Activated T-cell treated with anti-CD3 and anti-CD28 coated beads, Interleukin-2, amount 50 U/mL, for 24 hours (primary cell): ENCODE results near the gene NID1.

Source experiments
- DNase-seq: peaks from one replicate; pipeline ENCODE4 v3.0.0-alpha.2; 2020
- H3K27ac Mint-ChIP-seq: 2 replicates; pipeline ENCODE4 v1.8.0; 2020; ENCODE audit warnings: mild to moderate bottlenecking, mixed read lengths
- H3K27me3 Mint-ChIP-seq: 2 replicates; pipeline ENCODE4 v1.8.0; 2020; ENCODE audit warnings: mixed read lengths
- H3K36me3 Mint-ChIP-seq: 2 replicates; pipeline ENCODE4 v1.8.0; 2020; ENCODE audit warnings: low read depth, mixed read lengths
- H3K4me1 Mint-ChIP-seq: 2 replicates; pipeline ENCODE4 v1.8.0; 2020; ENCODE audit warnings: low read depth, mixed read lengths
- H3K4me3 Mint-ChIP-seq: 2 replicates; pipeline ENCODE4 v1.8.0; 2020; ENCODE audit warnings: mild to moderate bottlenecking, moderate library complexity, mixed read lengths
- H3K9me3 Mint-ChIP-seq: 2 replicates; pipeline ENCODE4 v1.8.0; 2020; ENCODE audit warnings: mixed read lengths

Gene NID1, protein sequence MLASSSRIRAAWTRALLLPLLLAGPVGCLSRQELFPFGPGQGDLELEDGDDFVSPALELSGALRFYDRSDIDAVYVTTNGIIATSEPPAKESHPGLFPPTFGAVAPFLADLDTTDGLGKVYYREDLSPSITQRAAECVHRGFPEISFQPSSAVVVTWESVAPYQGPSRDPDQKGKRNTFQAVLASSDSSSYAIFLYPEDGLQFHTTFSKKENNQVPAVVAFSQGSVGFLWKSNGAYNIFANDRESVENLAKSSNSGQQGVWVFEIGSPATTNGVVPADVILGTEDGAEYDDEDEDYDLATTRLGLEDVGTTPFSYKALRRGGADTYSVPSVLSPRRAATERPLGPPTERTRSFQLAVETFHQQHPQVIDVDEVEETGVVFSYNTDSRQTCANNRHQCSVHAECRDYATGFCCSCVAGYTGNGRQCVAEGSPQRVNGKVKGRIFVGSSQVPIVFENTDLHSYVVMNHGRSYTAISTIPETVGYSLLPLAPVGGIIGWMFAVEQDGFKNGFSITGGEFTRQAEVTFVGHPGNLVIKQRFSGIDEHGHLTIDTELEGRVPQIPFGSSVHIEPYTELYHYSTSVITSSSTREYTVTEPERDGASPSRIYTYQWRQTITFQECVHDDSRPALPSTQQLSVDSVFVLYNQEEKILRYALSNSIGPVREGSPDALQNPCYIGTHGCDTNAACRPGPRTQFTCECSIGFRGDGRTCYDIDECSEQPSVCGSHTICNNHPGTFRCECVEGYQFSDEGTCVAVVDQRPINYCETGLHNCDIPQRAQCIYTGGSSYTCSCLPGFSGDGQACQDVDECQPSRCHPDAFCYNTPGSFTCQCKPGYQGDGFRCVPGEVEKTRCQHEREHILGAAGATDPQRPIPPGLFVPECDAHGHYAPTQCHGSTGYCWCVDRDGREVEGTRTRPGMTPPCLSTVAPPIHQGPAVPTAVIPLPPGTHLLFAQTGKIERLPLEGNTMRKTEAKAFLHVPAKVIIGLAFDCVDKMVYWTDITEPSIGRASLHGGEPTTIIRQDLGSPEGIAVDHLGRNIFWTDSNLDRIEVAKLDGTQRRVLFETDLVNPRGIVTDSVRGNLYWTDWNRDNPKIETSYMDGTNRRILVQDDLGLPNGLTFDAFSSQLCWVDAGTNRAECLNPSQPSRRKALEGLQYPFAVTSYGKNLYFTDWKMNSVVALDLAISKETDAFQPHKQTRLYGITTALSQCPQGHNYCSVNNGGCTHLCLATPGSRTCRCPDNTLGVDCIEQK

GRCh38 chr1:236064674-236065508, at the start of gene NID1:
Gene NID1, minus strand, starts transcription at chr1:236065090. Its CDS starts 11 bp downstream, at chr1:236065079.
- Mint-ChIP-seq H3K27me3 (peaks cover 49% of the 10 kb centered on the region), H3K27ac (no peak within 1 kb of the TSS), H3K36me3 (no peaks in the 10 kb centered on the region), H3K4me3 (peak within 1 kb of the TSS; percentile 56), H3K4me1 (peaks cover 24% of the 10 kb centered on the region), H3K9me3 (no peaks in the 10 kb centered on the region)
- DNase-seq: peak; percentile 61

- Mint-ChIP-seq H3K27me3 (peaks cover 2% of the 10 kb centered on the region), H3K27ac (no peak overlapping the region), H3K4me3 (no peak overlapping the region), H3K4me1 (peaks cover 5% of the 10 kb centered on the region), H3K36me3 (no peaks in the 10 kb centered on the region), H3K9me3 (no peaks in the 10 kb centered on the region)
- DNase-seq: no peak
Measured at GRCh38 chr1:236114076-236114747, 49.3 kb upstream of the NID1 start.

DNA sequence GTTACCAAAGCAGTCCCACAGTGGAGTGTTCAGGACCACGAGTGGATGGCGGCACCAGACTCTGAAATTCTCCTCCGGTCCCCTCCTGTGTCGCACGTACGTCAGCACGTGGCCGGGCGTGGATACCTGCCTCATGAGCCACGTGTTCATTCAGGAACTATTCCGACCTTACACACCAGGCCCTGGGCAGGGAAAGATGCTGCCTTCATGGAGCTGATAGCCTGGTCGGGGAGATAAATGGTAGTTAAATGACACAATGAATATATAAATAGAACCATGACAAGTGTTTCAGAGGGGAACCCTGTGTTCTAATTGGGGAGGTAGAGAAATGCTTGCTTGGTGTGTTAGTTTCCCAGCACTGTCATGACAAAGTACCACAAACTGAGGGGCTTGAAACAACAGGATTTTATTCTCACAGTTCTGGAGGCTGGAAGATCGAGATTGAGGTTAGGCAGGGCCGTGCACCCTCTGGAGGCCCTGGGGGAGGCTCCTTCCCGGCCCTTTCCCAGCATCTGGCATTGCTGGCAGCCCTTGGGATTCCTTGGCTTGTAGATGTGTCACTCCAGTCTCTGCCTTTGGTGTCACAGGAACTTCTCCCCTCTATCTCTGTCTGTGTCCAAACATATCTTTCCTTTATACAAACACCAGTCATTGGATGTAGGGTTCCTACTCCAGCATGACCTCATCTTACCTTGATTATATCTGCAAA, 48.6 kb upstream of the NID1 start:
- H3K36me3 Mint-ChIP-seq: no peaks in the 10 kb centered on the region
- H3K9me3 Mint-ChIP-seq: no peaks in the 10 kb centered on the region
- no peak overlapping the region for H3K4me3 Mint-ChIP-seq
- H3K27me3 Mint-ChIP-seq: peaks cover 2% of the 10 kb centered on the region
- peaks cover 5% of the 10 kb centered on the region for H3K4me1 Mint-ChIP-seq
- no peak overlapping the region for H3K27ac Mint-ChIP-seq
- DNase-seq: no peak

DNA sequence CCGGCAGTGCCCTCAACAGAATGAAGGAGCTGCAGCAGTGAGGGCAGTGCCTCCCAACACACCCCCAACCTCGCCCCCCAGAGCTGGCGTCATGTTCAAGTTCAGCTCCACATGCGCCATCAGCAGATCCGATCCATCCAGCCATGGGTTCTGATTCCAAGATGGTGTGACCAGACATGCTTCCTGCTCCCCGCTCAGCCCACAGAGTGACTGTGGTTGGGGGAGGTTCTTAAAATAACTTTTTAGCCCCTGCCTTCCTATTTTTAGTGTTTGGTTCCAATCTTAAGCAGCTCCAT, 47.4 kb upstream of the NID1 start:
- Mint-ChIP-seq H3K9me3 (no peaks in the 10 kb centered on the region), H3K4me3 (no peak overlapping the region), H3K4me1 (peaks cover 5% of the 10 kb centered on the region), H3K27ac (no peak overlapping the region), H3K36me3 (no peaks in the 10 kb centered on the region), H3K27me3 (no peaks in the 10 kb centered on the region)
- DNase-seq: no peak

DNA sequence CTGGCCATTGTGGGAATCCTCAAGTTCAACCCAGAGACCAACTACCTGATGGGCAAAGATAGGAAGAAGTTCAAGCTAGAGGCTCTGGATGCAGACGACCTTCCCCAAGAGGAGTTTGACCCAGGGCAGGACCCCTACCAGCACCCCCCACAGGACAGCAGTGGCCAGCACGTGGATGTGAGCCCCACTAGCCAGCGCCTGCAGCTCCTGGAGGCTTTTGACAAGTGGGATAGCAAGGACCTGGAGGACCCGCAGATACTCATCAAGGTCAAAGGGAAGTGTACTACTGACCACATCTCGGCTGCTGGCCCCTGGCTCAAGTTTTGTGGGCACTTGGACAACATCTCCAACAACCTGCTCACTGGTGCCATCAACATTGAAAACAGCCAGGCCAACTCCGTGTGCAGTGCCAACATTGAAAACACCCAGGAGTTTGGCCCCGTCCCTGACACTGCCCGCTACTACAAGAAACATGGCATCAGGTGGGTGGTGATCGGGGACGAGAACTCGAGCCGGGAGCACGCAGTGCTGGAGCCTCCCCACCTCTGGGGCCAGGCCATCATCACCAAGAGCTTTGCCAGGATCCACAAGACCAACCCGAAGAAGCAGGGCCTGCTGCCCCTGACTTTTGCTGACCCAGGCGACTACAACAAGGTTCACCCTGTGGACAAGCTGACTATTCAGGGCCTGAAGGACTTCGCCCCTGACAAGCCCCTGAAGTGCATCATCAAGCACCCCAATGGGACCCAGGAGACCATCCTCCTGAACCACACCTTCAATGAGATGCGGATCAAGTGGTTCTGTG, 46.8 kb upstream of the NID1 start:
- no peak for DNase-seq
- Mint-ChIP-seq H3K36me3 (no peaks in the 10 kb centered on the region), H3K9me3 (no peaks in the 10 kb centered on the region), H3K27me3 (no peaks in the 10 kb centered on the region), H3K27ac (no peak overlapping the region), H3K4me1 (peaks cover 5% of the 10 kb centered on the region), H3K4me3 (no peak overlapping the region)

DNA sequence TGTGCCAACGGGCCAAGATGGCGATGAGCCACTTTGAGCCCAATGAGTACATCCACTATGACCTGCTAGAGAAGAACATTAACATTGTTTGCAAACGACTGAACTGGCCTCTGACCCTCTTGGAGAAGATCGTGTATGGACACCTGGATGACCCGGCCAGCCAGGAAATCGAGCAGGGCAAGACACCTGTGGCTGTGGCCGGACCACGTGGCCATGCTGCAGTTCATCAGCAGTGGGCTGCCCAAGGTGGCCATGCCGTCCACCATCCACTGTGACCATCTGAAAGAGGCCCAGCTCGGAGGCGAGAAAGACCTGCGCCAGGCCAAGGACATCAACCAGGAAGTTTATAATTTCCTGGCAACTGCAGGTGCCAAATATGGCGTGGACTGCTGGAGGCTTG, 45.2 kb upstream of the NID1 start:
- no peak for DNase-seq
- H3K9me3 Mint-ChIP-seq: no peaks in the 10 kb centered on the region
- H3K4me3 Mint-ChIP-seq: no peak overlapping the region
- peaks cover 5% of the 10 kb centered on the region for H3K4me1 Mint-ChIP-seq
- H3K27ac Mint-ChIP-seq: no peak overlapping the region
- H3K27me3 Mint-ChIP-seq: no peaks in the 10 kb centered on the region
- no peaks in the 10 kb centered on the region for H3K36me3 Mint-ChIP-seq

GRCh38 chr1:236108027-236108648, 43.2 kb upstream of the NID1 start:
- Mint-ChIP-seq H3K4me1 (peaks cover 7% of the 10 kb centered on the region), H3K27ac (no peak overlapping the region)

GRCh38 chr1:236107121-236107907, 42.4 kb upstream of the NID1 start:
- H3K36me3 Mint-ChIP-seq: no peaks in the 10 kb centered on the region
- H3K27me3 Mint-ChIP-seq: peaks cover 2% of the 10 kb centered on the region
- H3K4me1 Mint-ChIP-seq: peaks cover 7% of the 10 kb centered on the region
- DNase-seq: no peak
- H3K4me3 Mint-ChIP-seq: no peak overlapping the region
- no peaks in the 10 kb centered on the region for H3K9me3 Mint-ChIP-seq
- no peak overlapping the region for H3K27ac Mint-ChIP-seq

More at GRCh38 chr1:236108027-236108648, 43.2 kb upstream of the NID1 start:
- DNase-seq: no peak
- no peaks in the 10 kb centered on the region for H3K36me3 Mint-ChIP-seq
- peaks cover 2% of the 10 kb centered on the region for H3K27me3 Mint-ChIP-seq
- no peaks in the 10 kb centered on the region for H3K9me3 Mint-ChIP-seq
- H3K4me3 Mint-ChIP-seq: no peak overlapping the region

GRCh38 chr1:236103646-236104218, 38.8 kb upstream of the NID1 start:
- peaks cover 2% of the 10 kb centered on the region for H3K27me3 Mint-ChIP-seq
- no peaks in the 10 kb centered on the region for H3K9me3 Mint-ChIP-seq
- DNase-seq: peak; percentile 63
- no peak overlapping the region for H3K4me3 Mint-ChIP-seq
- H3K36me3 Mint-ChIP-seq: no peaks in the 10 kb centered on the region
- H3K27ac Mint-ChIP-seq: no peak overlapping the region
- H3K4me1 Mint-ChIP-seq: peaks cover 2% of the 10 kb centered on the region

DNA sequence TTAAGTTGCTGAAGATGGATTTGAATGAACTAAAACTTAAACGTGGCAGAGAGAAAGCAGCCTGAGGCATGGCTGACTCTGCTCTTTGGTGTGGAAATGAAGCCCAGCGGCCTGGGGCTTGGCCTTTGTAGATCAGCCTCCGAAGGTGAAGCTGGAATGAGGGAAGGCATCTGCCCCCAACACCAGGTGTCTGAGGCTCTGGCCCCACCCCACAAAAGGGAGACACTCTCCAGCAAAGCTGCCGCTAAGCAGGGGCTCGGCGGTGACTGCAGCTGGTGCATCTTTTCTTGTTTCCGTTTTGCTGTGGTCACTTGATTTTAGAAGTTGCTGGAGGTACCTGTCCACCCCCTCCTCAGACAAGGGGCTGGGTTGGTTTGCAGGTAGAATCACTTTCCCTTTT, 38.2 kb upstream of the NID1 start:
- peaks cover 2% of the 10 kb centered on the region for H3K4me1 Mint-ChIP-seq

DNA sequence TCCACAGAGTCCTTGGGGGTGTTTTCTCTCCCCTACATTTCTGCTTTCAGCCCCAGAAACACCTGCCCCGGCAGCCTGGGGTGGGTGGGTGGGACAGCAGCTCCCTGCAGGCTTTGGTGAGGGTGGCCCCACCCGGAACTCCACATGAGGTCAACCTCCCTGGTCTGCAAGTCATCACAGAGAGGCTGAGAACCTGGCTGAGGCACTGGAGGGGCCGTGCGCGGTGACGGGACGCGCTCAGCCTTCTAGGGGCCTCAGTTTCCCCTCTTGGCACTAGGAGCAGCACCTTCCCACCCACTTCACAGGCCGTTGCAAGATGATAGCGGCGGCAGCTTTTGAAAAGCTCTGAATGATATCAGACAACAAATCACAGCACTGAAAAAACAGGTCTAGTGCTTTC, 37.7 kb upstream of the NID1 start:
- DNase-seq: no peak
- no peaks in the 10 kb centered on the region for H3K36me3 Mint-ChIP-seq
- H3K9me3 Mint-ChIP-seq: peaks cover 2% of the 10 kb centered on the region
- no peak overlapping the region for H3K27ac Mint-ChIP-seq
- no peak overlapping the region for H3K4me3 Mint-ChIP-seq
- H3K27me3 Mint-ChIP-seq: peaks cover 2% of the 10 kb centered on the region
- H3K4me1 Mint-ChIP-seq: peaks cover 4% of the 10 kb centered on the region

More for the DNA sequence above, 38.2 kb upstream of the NID1 start:
- no peak for DNase-seq
- no peak overlapping the region for H3K4me3 Mint-ChIP-seq
- H3K36me3 Mint-ChIP-seq: no peaks in the 10 kb centered on the region
- H3K27me3 Mint-ChIP-seq: peaks cover 2% of the 10 kb centered on the region
- H3K27ac Mint-ChIP-seq: no peak overlapping the region
- no peaks in the 10 kb centered on the region for H3K9me3 Mint-ChIP-seq
